GM19035 (cell line): ENCODE measurements around the gene FAM222B.
"Not testable (repeated sequence)": the region's sequence is repeated elsewhere in the genome, so short reads cannot be mapped to it uniquely, and the experiment has no call there.

Source experiments
- ATAC-seq: cut with Tn5 transposase; IDR thresholded peaks from one replicate; pipeline ENCODE4 v1.9.1; 2021; ENCODE audit not compliant: unreplicated experiment

The FAM222B gene

DNA sequence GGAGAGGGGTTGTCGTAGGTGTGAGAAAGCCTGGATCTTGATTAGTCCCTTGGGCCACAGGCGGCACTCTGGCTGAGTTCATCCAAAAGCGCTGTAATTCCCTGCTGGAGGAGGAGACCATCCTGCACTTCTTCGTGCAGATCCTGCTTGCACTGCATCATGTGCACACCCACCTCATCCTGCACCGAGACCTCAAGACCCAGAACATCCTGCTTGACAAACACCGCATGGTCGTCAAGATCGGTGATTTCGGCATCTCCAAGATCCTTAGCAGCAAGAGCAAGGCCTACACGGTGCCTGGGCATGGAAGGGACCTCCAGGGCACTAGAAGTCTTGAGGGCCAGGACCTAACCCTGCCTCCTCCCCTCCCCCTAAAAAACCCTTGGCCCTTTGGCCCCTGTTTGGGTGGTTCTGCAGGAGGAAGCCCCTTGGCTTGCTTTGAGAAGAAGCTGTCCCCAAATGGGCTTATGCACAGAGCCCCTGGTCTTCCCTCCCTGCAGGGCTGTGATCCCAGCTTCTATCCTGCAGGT is 107.8 kb downstream of the FAM222B start:
- ATAC-seq, result no peak

GRCh38 chr17:28733346-28733745 is 109.2 kb downstream of the FAM222B start:
- no peak for ATAC-seq

GRCh38 chr17:28729950-28730330 is 112.7 kb downstream of the FAM222B start:
- ATAC-seq, result no peak

GRCh38 chr17:28728364-28729200 is 114.0 kb downstream of the FAM222B start, which contains the start of gene NEK8:
Gene NEK8 (plus strand): TSS chr17:28728788. CDS start chr17:28728814, 26 bp downstream.
- peak; percentile 42 for ATAC-seq

DNA sequence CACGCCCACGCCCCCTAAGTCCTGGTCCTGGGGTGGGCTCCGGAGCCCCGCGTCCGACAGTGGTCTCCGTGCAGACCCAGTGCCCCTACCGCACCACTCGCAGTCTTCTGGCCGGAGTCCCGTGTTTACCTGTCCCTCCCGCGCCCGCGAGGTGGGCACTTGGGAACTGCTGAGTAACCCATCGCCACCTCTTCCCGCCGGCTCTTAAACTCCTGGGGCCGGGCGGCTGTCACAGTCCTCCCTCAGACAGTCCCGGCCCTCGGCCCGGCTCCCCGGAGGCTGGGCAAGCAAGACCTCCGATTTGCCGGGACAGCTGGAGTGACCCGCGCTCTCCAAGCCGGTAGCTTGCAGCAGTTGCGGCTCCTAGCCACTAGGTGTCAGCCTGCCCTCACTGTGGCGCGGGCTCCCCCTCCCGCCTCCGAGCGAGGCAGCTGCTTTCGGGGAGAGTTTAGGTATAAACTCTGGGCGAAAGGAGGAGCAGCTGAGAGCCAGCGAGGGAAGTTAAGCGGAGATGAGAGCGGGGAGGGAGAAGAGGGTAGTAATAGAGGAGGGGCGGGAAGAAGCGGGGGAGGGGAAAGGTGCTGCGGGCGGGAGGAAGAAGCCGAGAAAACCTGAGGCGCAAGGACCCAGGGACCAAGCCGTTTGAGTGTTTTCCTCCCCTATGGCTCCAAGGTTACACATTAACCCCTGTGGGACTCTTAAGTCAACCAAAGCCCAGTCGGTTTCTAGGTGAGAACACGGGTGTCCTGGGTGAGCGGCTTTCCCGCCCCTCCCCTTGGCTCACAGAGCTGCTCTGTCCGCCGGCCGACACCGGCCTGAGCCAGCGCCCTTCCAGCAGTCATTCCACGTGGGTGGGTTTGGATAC is 115.7 kb downstream of the FAM222B start:
- ATAC-seq, result peak; percentile 47

DNA sequence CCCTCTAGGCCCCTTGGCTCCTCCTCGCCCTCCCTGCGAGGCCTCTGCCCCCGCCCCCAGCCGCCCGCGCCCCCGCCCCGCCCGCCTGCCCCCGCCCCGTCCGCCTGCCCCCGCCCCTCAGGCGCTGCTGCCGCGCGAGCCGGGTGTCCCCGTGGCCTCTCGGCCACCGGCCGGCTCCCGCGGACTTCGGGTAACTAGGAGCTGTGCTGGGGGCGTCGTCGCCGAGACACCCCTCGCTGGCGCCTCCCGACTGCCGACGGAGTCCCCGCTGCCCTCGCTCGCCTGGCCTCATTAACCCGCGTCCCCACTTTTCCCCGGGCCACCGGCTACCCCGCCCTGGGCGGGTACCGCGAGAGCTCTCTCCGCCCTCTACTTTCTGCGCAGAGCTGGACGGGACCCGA is 116.4 kb downstream of the FAM222B start, which contains the start of gene TLCD1:
TSS of gene TLCD1 (minus strand) at position 8 of the 401 bp plus-strand sequence. CDS start 136 bp downstream, outside the sequence.
- peak; percentile 16 for ATAC-seq

DNA sequence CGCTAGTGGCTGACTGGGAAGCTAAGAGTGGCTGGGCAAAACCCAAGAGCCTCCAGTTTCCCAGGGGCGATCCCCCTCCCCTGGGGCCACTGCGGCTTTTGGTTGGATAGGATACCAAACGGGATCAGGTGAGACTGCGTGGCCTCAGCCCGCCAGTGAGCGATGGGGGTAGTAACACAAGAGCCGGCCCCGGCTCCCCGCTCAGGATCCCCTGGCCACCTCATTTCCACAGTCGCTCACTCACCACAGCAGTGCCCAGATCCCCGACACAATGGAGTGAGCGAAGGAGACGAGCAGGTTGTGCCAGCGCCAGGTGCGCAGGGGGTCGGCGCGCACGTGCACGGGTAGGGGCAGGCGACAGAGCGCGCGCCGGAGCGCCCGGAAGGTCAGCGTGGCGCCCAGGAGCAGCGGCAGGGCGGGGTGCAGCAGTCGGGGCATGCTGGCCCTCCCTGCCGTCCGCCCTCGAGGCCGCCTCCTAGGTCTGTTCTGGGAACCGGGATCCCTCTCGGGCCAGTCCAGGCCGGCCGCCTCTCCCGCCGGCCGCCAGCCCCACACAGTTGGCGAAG is 116.8 kb downstream of the FAM222B start:
- ATAC-seq, result peak; percentile 2

GRCh38 chr17:28725166-28725659 is 117.4 kb downstream of the FAM222B start:
- no peak for ATAC-seq

DNA sequence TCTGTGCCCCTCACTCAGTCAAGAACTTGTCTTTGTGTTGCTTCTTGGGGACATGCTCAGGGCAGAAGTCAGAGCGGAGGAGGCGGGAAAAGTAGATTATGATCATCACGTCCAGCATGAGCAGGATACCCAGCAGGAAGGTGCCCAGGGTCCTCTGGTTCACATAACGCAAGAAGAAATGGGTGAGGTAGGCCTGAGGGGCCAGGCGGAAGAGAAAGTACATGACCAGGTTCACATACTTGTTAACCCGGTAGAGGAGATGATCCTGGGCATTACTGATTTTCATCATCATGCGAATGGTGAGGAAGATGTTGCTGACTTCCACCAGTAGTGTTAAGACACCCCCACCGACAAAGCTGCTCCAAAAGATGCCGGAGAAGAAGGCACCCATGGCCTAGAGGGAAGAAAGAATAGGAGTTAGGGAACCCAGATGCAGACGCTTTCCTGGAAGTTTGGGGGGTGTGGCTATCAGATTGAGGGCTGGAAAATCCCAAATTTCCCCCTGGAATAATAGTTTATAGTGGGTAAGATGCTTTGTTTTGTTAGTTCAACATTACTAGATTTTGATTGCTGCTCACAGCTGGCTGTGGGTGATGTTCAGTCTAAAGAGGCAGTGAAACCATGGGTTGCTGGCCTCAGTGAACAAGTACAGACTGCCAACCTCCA is 118.0 kb downstream of the FAM222B start:
- ATAC-seq, result no peak

DNA sequence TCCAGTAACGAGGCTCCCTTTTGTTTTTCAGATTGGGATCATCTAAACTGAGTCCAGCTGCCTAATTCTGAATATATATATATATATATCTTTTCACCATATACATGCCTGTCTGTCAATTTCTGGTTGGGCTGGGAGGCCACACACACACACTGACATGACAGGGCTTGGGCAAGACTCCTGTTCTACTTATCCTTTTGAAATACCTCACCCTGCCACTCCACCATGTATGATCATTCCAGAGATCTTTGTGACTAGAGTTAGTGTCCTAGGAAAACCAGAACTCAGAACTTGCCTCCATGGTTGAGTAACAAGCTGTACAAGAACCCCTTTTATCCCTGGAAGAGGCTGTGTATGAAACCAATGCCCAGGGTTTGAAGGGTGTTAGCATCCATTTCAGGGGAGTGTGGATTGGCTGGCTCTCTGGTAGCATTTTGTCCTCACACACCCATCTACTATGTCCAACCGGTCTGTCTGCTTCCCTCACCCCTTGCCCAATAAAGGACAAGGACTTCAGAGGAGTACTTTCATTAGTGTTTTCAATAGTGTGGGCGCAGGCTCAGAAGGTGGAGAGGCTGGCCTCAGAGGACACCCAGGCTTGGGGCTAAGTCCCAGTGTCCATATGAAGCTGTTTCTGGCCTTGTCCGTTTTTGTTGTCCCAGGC is 118.6 kb downstream of the FAM222B start:
- not testable (repeated sequence) for ATAC-seq

DNA sequence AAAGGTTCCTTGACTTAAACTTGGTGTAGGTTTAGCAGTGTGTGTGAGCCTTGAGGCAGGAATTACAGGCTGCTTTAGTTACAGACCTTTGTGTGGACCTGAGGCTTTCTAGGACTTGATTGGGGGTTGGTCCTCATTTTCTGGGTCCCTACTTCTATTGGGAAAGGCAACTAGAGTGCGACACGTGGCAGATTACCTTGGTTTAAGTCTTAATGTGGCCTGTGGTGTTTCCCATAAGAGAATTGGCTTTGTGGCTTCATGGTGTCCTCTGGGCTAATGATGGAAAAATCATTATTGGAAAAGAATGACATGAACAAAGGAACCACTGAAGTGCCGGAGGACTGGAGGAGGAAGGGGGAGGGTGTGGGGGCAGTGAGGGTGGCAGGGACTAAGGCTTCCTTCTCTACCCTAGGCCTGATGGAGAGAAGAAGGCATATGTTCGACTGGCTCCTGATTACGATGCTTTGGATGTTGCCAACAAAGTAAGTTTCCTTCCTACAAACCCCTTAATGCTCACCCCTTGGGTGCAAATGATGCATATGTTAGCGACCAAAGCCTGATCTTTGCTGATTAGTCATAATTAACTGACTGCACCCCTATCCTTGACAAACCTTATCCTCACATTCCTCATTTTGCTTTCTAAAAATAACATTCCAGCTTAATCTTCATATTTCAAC is 119.3 kb downstream of the FAM222B start:
- no peak for ATAC-seq

DNA sequence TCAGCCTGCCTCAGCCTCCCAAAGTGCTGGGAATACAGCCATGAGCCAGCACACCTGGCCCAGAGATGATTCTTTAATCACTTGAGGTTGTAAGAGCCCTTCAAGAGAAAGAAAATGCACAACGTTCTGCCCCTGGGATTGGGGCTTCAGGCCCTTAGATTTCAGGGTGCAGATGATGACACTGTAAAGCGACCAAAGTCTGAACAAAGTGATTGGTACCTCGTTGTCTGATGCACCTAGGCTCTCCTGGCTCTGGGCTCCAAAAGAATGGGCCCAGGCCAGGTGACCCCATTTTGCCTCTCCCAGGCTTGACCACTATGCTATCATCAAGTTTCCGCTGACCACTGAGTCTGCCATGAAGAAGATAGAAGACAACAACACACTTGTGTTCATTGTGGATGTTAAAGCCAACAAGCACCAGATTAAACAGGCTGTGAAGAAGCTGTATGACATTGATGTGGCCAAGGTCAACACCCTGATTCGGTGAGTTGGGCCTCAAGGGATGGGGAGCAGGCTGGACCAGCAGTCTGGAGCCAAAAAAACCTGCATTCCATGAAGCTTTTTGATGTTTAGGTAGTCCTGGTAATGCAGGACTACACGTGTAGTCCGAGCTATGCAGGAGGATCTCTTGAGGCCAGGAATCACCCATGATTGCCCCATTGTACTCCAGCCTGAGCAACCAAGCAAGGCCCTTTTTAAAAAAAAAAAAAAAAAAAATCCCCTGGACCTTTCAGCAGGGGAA is 120.0 kb downstream of the FAM222B start:
- no peak for ATAC-seq

DNA sequence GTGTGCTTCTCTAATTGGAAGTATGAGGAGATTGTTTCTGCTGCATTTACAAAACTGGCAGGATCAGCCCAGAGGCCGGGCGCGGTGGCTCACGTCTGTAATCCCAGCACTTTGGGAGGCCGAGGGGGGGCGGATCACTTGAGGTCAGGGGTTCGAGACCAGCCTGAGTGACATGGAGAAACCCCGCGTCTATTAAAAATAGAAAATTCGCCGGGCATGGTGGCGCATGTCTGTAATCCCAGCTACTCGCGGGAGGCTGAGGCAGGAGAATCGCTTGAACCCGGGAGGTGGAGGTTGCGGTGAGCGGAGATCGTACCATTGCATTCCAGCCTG is 121.6 kb downstream of the FAM222B start:
- not testable (repeated sequence) for ATAC-seq

DNA sequence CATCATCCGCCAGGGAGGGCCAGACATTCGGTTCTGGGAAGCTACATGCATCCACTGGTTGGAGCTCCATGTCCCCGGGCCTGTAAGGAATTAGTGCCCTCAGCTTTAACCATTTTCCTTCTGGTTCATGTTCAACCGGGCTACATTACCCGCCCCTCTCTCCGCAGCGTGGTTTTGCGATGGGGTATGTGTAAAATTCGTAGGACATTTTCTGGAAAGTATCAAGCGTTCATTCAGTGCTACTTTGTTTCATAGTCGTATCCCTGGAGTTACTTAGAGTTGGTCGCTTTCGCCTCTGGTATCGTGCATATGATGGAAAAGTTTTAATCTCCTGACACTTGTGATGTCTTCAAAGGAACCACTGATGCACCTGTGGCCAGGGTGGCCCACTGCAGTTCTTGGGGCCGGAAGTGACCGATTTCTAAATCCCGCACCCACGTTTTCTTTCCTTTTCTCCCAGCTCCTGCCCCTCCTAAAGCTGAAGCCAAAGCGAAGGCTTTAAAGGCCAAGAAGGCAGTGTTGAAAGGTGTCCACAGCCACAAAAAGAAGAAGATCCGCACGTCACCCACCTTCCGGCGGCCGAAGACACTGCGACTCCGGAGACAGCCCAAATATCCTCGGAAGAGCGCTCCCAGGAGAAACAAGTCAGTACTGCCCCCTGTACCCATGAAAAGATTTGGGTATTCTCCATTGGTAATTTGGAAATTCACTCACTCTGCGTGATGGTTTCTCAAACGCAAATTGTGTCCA is 122.2 kb downstream of the FAM222B start:
- ATAC-seq, result no peak

DNA sequence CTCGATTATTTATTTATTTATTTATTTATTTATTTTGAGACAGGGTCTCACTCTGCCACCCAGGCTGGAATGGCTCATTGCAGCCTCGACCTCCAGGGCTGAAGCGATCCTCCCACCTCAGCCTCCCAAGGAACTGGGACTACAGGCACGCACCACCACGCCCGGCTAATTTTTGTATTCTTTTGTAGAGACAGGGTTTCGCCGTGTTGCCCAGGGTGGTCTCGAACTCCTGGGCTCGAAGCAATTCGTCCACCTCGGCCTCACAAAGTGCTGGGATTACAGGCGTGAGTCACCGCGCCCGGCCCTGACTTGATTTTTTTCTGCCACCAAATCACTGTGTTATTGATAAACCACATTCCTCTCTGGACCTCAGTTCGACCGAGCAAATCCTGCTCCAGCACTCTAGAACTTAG is 123.6 kb downstream of the FAM222B start:
- no peak for ATAC-seq

DNA sequence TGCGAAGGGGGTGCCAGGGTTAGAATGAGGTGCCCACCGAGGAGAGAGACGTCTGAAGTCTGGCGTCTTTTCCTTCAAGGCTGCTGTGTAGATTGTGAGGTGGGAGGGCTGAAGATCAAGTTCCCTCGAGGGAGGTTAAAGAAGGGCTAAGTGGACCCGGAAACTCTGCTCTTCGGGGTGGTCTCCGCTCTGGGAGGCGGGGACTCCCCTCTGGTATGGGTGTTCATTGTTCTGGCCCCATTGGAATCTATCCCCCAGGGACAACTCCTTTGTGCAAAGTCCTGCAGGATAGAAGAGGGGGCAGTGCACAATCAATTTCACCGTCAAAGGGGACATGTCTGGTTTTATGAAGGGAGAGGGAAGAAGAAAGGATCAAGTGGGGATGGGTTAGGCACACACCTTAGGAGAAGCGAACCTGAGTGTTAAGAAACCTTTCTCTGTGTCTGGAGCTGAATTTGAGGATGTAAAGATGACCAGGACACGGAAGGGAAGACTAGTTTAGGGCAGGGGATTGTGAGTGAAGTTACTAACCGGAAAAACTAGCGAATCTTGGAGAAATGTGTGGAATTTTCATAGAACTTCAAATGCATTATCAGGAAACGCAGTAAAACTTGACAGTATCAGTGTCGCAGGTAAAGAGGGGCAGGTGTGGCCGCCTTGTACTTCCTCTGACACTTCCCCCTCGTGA is 124.1 kb downstream of the FAM222B start:
- ATAC-seq, result no peak

GRCh38 chr17:28717578-28718332 is 124.8 kb downstream of the FAM222B start, which contains the start of gene RAB34:
Gene RAB34 (minus strand): TSS chr17:28717868. CDS start chr17:28717266, 602 bp downstream.
- no peak for ATAC-seq
